NCI-H1092 treated with DMSO at 0.1 percent for 48 hours (cell line): Measurements from ENCODE around the gene SACS.
"Not testable (repeated sequence)": the region's sequence is repeated elsewhere in the genome, so short reads cannot be mapped to it uniquely, and the experiment has no call there.

ENCODE experiments used
- DNase-seq: peaks from one replicate; lab custom pipeline; 2025; lab: John Stamatoyannopoulos, UW

The SACS gene

DNA sequence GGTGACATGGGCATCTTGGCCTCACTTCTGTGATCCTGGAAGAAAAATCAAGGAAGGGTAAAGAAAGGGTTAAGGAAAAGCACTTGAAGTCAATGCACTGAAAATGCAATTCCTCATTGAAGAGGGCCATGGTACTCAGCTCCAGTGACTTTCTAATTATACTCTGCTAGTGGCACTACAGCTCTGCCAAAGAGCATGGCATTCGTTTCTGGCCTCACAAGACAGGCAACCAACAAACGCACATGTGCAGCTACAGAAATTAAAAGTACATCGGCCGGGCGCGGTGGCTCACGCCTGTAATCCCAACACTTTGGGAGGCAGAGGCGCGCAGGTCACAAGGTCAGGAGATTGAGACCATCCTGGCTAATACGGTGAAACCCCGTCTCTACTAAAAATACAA, 21.8 kb downstream of the SACS start:
- DNase-seq = no peak

DNA sequence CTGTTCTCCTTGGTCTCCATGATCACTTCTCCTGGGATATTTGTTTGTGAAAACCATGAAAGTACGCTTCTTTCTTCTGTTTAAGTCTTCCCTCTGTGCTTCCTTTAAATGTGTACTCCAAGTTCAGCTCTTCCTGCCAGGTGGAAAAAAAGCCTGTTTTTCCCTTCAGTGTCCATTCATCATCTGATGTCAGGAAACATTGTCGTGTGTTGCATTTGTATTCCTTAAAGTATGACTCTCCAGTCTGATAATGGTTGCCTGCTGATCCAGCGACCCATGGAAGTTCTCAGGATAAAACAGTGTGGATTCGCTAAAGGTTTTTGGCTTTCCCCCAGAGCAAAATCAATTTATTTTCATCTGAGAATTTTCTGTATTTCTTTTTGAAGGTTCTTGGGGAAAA, 22.3 kb downstream of the SACS start:
- DNase-seq = no peak

DNA sequence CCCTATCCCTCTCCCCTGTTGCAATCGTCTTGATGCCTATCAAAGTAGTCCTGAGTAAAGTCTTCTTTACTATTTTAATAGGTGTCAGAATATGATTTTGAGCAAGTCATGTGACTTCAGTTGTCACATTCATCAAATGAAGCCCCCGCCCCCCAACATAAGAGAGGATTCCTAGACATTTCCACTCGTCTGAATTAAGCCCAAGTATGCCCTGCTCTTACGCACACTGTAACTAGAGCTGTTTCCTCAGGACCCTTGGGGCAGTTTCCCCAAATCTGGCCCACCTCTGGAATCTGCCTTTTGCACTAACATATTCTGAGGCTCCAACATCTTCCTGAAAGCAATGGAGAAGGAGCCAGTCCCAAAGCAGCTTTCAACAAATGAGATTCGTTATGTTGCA, 25.5 kb downstream of the SACS start:
- no peak for DNase-seq

DNA sequence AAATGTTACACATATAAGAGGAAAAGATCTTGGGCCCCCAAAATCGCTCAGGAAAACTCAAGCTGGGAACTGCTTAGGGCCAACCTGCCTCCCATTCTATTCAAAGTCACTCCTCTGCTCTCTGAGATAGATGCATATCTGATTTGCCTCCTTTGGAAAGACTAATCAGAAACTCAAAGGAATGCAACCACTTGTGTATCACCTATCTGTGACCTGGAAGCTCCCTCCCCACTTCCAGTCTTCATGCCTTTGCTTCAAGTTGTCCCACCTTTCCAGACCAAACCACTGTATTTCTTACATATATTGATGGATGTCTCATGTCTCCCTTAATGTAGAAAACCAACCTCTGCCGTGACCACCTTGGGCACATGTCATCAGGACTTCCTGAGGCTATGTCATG, 32.3 kb downstream of the SACS start:
- DNase-seq = not testable (repeated sequence)

DNA sequence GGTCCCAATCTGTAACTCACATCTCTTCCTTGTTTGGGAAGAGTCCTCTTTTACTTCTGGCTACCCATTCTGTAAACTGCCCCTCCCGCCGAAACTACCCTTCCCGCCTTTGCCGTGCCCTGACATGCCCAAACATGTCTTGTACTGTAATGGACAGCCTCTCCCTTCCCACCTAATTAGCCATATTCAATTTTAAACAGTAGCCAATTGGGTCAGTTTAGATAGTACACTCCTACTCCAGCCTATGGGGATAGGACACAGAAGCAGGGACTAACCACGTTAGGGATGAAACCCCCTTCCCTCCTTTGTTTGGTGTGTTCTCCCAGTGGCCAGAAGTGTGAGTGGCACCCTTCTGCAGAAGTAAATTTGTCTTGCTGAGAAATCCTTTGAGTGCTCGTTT, 34.2 kb downstream of the SACS start:
- no peak for DNase-seq

DNA sequence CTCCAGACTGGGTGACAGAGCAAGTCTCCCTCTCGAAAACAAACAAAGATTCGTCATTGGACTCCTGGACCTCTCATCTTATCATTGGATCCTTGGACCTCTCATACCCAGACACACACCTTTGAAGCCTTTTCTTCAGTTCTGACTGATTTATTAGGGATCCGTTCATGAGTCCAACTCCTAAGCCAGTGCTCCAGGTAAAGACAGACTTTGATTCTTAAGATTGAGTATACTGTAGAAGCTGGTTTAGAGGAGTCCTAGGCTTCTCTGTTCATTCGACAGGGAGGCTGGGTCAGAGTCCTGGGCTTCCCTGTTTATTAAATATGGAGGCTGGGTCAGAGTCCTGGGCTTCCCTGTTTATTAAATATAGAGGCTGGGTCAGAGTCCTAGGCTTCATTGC, 38.7 kb downstream of the SACS start:
- DNase-seq = no peak

DNA sequence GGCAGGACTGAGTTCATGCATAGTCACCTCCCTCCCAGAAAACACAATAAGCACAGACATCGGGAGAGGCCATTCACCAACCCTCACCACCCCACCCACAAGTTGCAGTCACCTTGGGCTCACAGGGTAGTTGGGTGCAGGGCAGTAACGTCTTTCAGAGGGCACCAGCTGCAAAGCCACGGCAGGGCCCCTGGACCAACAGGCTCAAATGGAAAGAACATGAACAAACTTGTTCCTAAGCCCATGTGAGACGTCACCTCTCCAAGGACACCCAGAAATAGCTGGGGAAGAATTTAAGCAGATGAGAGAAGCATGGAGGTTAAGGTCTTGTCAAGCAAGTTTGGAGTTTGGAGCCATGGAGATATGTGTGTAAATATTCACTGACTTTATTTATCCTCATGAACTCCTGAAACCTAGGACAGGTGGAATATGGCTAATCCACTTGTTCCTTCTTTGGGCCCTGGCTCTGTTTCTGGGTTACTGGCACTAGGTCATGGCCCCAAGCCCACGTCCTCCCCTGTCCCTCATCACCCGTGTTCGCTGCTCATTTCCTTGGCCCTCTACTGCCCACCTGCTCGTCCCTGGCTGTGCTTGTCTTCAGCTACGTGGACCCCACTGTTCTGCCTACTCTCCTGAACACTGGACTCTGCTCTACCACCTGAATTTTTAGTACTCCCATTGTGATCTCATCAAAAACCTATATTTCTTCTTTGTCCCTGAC, 40.4 kb downstream of the SACS start:
- DNase-seq = no peak

DNA sequence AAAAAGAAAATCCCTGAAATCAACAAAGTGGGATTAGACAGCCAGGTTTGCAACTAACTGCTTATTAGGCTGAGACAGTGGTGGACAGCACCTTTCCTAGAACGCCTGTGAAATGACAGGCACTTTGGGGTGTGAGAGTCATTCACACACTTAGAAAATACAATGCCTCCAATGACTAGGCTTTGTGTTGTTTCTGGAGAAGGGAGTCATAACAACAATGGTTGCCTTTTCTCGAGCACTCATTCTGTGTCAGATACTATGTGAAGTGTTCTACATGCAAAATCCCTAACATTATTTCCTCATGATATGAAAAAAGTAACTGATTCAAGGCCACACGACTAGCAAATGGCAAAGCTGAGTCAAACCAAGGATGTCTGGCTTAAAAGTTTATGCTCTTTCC, 41.2 kb downstream of the SACS start:
- no peak for DNase-seq

DNA sequence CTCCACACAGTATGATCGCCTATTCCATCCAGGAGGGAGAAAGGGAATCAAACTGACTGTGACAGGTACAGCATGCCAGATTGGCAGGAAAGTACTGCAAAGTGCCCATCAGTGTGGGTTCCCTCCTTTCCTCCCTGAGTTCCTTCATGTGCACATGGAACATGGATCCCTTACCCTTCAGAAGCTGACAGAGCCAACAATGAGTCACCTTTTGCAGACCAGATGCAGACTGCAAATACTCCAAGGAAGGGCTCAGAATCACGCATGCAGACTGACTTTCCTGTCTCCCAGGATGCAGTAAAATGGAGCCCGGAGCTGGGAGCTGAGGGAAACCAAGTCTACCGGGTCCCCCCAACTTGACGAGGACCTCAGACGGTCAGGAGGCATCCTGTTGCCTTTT, 41.8 kb downstream of the SACS start:
- DNase-seq = no peak

DNA sequence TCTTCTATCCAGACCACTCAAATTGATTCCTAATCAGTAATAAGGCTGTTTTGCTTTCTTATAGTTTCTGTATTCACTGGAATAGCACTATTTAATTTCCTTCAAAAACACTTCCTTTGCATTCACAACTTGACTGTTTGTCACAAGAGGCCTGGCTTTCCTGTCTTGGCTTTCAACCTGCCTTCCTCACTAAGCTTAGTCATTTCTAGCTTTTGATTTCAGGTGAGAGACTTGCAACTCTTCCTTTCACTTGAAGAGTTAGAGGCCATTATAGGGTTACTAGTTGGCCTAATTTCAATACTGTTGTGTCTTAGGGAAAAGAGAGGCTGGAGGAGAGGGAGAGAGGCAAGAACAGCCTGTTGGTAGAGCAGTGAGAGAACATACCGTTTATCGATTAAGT, 47.0 kb downstream of the SACS start:
- DNase-seq = no peak

DNA sequence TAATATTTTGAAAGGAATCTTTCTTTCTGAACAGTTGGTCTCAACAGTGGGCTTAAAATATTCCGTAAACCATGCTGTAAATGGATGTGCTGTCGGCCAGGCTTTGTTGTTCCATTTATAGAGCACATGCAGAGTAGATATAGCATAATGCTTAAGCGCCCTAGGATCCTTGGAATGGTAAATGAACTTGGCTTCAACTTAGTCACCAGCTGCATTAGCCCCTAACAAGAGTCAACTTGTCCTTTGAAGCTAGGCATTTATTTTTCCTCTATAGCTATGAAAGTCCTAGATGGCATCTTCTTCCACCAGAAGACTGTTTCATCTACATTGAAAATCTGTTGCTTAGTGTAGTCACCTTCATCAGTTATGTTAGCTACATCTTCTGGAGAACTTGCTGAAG, 47.6 kb downstream of the SACS start:
- no peak for DNase-seq

DNA sequence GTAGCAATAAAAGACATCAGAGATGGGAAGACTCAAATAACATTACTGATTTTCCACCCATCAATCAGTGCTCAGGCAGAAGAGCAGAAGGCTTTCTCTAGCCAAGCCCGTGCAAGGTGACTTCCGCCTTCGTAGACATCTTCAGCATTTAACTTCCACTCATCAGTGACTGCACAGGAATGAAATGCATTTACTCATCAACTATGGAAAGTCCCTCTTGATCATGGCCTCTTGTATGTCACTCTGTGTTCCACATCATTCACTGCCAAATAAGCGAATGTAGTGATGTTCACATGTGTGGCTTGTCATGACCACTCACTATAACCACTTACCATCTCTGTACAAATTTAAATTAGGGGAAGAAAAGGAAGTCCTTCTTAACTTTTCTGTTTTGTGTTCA, 49.4 kb downstream of the SACS start:
- no peak for DNase-seq

DNA sequence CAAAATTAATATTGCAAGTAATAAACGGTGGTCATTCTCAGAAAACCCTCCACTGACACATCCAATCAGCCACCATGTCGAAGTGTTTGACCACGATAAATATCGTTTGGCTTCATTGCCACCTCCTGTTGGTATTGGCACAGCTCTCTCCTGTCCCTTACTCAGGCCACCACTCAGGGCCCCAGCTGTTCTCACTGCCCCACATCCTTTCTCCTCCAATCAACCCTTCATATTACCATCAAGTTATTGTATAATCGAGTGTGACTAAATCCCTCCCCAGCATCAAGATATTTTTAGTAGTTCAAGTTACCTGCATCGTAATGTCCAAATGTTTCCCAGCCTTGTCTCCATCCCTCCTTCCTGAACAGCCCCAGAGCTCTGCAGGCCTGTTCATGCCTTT, 50.4 kb downstream of the SACS start:
- DNase-seq = no peak

DNA sequence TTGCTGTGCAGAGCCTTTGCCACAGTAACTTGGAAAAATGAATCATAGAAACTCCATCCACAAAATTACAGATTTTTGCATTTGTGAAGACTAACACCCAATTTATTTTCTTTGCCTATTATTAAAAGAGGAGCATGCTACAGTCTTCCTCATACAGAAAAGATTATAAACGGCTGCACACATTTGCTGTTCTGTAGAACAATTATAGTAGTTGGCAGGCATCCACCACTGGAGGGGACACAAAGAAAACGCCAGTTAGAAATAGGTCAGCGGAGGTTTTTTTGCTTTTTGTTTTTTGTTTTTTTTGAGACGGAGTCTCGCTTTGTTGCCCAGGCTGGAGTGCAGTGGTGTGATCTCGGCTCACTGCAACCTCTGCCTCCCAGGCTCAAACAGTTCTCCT, 51.6 kb downstream of the SACS start:
- peak; percentile 31 for DNase-seq

DNA sequence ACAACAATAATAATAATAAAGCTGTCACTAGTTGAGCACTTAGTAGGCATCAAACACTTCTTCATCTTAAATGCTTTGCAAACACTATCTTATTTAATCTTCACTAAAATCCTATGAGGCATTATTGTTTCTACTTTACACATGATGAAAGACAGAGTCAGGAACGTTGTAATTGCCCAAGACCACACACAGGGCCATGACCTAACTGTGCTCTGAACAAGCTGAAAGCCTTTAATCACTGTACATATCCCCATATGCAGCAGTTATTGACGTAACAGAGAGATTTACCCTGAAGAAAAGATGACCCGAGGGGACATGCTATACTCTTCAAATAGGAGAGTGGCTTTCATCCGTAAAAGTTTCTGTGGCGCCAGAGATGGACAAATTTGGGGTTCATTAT, 53.0 kb downstream of the SACS start:
- DNase-seq = no peak

DNA sequence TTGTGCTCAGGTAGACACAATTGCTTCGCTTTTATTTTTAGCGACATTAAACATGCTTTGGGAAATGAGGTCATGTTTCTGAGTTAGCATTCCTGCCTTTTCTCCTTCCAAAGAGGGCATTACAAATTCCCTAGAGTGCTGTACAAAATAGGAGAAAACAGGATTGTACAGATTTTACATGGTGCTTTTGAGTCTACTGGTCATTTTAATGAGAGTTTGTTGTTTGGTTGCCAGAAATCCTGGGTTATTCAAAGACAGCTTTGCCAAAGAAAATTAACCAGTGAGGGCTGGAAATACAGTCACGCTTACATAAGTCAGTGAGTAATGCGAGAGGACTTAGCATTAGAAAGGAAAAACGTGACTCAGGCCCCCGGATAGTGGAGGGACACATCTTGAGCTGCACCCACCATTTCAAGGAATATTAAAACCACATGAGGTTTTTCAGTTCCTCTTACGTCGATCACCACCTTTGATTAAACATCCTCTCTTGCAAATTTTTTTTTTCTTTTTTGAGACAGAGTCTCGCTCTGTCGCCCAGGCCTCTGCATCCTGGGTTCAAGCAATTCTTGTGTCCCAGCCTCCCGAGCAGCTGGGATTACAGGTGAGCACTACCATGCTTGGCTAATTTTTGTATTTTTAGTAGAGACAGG, 55.4 kb downstream of the SACS start:
- DNase-seq = no peak

DNA sequence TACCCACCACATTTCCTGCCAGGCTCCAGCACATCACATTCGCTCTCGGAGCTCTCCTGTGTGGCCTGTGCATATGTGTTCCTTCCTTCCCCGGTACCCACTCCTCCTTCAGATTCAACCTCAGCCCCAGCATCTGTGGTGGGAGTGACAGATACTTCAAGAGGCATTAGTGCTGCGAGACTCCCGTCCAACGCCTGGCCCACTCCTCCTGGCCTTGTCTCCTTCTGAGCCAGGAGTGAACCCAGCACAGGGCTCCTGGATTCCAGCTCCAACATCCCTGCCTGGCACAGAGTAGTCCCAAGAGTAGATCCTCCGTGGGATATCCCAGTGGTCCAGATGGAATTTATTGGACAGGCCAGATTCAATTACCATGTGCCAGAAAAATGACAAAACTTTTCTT, 55.9 kb downstream of the SACS start:
- no peak for DNase-seq

DNA sequence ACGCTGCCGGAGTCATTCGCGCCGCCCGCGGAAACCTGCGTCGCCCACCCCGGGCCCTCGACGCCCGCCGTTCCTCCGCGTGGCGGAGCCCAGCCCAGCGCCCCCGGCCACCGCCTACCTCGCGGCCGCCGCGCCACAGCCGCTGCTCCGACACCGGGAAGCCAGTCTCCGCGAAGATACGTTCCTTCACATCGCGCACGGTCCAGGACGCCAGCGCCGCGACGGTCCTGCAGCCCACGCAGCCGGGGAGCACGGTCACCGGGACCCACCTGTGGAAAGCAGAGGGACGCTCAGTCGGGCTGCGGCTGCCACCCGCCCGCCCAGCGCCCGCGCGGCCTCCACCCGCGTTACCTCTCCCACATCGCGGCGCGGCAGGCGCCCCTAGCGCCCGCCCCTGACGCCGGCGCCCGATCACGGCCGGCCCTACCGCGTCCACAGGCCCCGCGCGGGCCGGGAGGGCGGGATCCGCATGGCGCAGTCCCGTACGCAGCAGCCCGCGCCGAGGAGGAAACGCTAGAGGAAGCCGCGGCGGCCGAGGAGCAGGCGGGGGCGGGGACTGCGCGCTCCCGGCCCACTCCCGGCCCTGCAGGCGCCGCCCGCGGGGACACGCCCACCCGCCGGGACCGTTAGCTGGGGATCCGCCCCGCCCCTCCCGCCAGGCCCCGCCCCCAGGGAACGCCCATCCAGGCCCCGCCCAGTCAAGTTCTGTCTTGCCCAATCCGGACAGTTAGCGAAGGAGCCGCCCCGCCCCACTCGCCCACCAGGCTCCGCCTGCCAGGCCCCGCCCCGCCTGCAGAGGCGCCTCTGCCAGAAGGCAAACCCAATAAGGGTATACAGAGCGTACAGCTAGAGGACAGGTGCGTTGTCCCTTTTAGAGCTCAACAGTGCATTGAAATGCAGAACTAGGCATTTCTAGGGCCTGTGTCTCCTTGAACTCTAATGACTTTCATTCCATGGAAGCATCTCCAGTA, 58.2 kb downstream of the SACS start:
- DNase-seq = peak; percentile 90

DNA sequence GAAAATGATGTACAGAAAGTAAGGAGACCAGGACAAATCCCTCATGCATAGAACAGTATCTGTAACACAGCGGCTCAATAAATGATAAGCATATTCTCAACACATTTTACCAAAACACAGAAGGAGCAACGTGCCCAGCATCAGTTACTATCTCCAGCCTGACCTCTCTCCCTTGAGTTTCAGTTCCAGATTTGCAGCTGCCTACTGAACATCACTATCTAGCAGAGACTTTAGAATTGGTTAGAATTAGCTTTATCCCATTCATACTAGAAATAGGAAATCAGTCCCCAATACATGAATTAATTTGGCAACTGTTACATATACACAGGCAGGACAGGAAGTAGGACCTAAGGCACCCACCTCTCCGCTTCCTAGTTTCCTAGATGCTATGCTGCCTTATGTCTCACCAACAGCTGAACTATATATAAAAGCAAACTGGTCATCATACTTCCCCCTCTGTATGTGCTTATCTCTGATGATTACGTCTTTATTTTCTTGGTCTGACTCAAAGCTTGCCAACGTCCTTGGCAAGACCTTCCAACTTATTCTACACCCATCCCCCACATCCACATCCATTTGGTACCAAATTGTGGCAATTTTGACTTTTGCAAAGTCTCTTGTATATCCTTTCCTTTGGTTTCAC, 61.1 kb downstream of the SACS start:
- DNase-seq = no peak

DNA sequence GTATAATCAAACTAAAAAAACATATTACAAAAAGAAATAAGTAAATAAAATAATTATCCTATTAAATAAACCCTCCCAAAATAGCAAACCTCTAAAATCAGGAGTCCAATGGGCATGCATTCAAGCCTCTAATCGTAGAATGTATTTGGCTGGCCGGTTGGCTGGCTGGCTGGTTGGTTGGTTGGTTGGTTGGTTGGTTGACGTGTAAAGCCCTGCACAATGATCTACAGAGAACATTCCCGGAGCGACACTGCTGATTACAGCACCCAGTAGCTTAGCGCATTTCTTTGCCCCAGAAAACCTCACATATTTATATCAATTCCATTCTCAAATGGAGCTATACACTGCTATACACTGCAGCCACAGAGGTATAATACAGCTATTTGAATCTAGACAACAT, 65.6 kb downstream of the SACS start:
- DNase-seq = no peak

DNA sequence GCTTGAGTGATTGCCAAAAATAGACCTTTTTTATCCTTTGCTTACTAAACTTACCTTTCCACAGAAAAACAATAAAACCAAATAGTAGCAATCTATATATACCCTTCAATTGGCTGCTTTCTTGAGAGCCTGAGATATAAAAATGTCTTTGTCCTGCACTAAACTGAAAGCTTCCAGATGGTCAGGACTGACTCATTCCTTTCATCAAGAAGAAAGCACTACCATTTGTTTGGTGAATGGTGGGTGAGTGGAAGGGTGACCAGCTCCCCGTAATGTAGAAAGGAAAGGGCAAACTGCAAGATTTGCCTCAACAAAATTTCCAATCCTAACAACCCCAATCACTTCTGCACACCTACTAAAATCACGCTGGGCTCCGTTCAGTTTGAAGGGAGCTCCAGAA, 67.8 kb downstream of the SACS start:
- DNase-seq = no peak

DNA sequence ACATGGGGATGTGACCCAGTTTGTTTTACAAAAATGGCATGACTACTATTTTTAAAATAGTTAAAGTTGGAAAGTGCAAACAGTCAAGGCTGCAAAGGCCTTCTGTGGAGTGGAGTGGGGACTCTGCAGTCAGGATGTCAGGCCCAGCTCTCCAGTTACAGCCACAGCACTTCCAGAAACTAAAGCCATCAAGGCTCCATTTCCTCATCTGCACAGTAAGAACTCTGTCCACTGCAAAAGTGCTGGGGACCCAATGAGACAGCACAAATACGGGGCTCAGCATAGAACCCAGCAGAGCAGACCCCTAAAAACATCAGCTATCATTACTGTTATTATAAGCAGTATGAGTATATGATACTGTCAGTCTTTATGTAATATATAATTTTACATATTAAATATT, 73.6 kb downstream of the SACS start:
- DNase-seq = no peak
